OCI-LY1 (cell line): ENCODE results near the gene LAMC1.
A peak's percentile ranks its signal among the peaks of the same experiment; 100 is the strongest.
"Not testable (repeated sequence)": the region's sequence is repeated elsewhere in the genome, so short reads cannot be mapped to it uniquely, and the experiment has no call there.

ENCODE experiments used
- H2AFZ ChIP-seq: fragments of 200-600 bp; sonication (generic), shearing (Covaris generic); 2 replicates; pipeline ENCODE4 v1.6.0; 2014; ENCODE audit warnings: antibody characterized with exemption, mild to moderate bottlenecking, low read length
- H3F3A ChIP-seq: fragments of 200-600 bp; sonication (generic), shearing (Covaris generic); 2 replicates; pipeline ENCODE4 v1.6.0; 2014; ENCODE audit warnings: mild to moderate bottlenecking, antibody characterized with exemption, low read length, moderate library complexity; ENCODE audit not compliant: insufficient read depth
- H3K27ac ChIP-seq: fragments of 200-600 bp; sonication (generic); 2 replicates; pipeline ENCODE4 v1.5.1; 2014; ENCODE audit warnings: low read length, mixed run types, mild to moderate bottlenecking, low read depth; ENCODE audit not compliant: poor library complexity, severe bottlenecking
- H3K27me3 ChIP-seq: fragments of 200-600 bp; sonication (generic); 2 replicates; pipeline ENCODE4 v1.6.0; 2014; ENCODE audit warnings: antibody characterized with exemption, mild to moderate bottlenecking, low read length, moderate library complexity; ENCODE audit not compliant: insufficient read depth
- H3K36me3 ChIP-seq: fragments of 200-600 bp; sonication (generic); 2 replicates; pipeline ENCODE4 v1.6.1; 2014; ENCODE audit warnings: mild to moderate bottlenecking, antibody characterized with exemption, low read length, moderate library complexity, mixed read lengths; ENCODE audit not compliant: insufficient read depth
- H3K4me1 ChIP-seq: fragments of 200-600 bp; sonication (generic); 2 replicates; pipeline ENCODE4 v1.5.1; 2014; ENCODE audit warnings: mild to moderate bottlenecking, low read length, moderate library complexity; ENCODE audit not compliant: insufficient read depth, severe bottlenecking
- H3K4me2 ChIP-seq: fragments of 200-600 bp; sonication (generic), shearing (Covaris generic); 2 replicates; pipeline ENCODE4 v1.6.1; 2014; ENCODE audit warnings: low read length
- H3K4me3 ChIP-seq: fragments of 200-600 bp; sonication (generic); 2 replicates; pipeline ENCODE4 v1.5.1; 2014; ENCODE audit warnings: low read length, low read depth, mild to moderate bottlenecking, mixed read lengths; ENCODE audit not compliant: poor library complexity, severe bottlenecking
- H3K79me2 ChIP-seq: fragments of 200-600 bp; shearing (Covaris generic); 2 replicates; pipeline ENCODE4 v1.6.1; 2016; ENCODE audit warnings: mixed run types, low read length, mixed read lengths; ENCODE audit not compliant: insufficient read depth
- H3K9ac ChIP-seq: fragments of 200-600 bp; sonication (generic), shearing (Covaris generic); 2 replicates; pipeline ENCODE4 v1.6.1; 2014; ENCODE audit warnings: mild to moderate bottlenecking, low read length, mixed read lengths
- H3K9me2 ChIP-seq: fragments of 200-600 bp; sonication (generic), shearing (Covaris generic); 2 replicates; pipeline ENCODE4 v1.6.1; 2014; ENCODE audit warnings: low read depth, mild to moderate bottlenecking, low read length, mixed read lengths
- H3K9me3 ChIP-seq: fragments of 200-600 bp; shearing (Covaris generic); 2 replicates; pipeline ENCODE4 v1.6.1; 2014; ENCODE audit warnings: low read length, mixed read lengths
- H4K20me1 ChIP-seq: fragments of 200-600 bp; sonication (generic), shearing (Covaris generic); 2 replicates; pipeline ENCODE4 v1.6.0; 2016; ENCODE audit warnings: mild to moderate bottlenecking, low read length; ENCODE audit not compliant: insufficient read depth
- EZH2 ChIP-seq: fragments of 200-600 bp; sonication (generic), shearing (Covaris generic); IDR thresholded peaks from 2 replicates; pipeline ENCODE4 v1.8.0; 2017; ENCODE audit warnings: borderline replicate concordance, mixed run types, mild to moderate bottlenecking, antibody characterized with exemption, low read length, moderate library complexity, mixed read lengths
- TF ChIP-seq, protein P1 (sequence below): fragments of 200-600 bp; sonication (generic), shearing (Covaris generic); IDR thresholded peaks from 2 replicates; pipeline ENCODE4 v1.5.1; 2017; ENCODE audit warnings: mild to moderate bottlenecking, antibody characterized with exemption, low read length, moderate library complexity, mixed read lengths

Gene LAMC1

DNA sequence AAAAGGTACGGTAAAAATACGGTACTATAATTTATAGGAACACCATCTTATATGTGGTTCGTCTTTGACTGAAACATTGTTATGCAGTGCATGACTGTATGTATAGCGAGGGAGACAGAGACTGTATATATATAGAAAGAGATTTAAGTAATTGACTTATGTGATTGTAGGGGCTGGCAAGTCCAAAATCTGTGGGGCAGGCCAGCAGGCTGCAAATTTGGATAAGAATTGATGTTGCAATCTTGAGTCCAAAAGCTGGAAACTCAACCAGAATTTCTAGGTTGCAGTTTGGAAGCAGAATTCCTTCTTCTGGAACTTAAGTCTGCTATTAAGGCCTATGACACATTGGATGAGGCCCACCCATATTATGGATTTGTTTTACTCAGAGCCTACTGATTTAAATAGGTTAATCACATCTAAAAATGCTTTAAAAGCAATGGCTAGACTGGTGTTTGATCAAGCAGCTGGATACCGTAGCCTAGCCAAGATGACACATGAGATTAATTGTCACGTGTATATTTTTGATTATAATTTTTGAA is 42.0 kb downstream of the LAMC1 start:
- Histone ChIP-seq H3K9me2 (no peaks in the 10 kb centered on the region), H3K27me3 (no peaks in the 10 kb centered on the region), H3K36me3 (peaks cover 8% of the 10 kb centered on the region), H2AFZ (no peak overlapping the region), H3K9me3 (0 out of 2 replicates have a peak, but pooled peaks cover 4% of the 10 kb centered on the region), H4K20me1 (no peaks in the 10 kb centered on the region), H3K4me2 (no peak overlapping the region), H3K9ac (no peak overlapping the region), H3K4me1 (peaks cover 64% of the 10 kb centered on the region), H3K79me2 (peaks cover 10% of the 10 kb centered on the region; the same call in 1 of the 2 replicates), H3F3A (no peaks in the 10 kb centered on the region), H3K27ac (no peak overlapping the region), H3K4me3 (no peak overlapping the region)
- no peak for TF ChIP-seq EZH2
- TF ChIP-seq, protein P1, sequence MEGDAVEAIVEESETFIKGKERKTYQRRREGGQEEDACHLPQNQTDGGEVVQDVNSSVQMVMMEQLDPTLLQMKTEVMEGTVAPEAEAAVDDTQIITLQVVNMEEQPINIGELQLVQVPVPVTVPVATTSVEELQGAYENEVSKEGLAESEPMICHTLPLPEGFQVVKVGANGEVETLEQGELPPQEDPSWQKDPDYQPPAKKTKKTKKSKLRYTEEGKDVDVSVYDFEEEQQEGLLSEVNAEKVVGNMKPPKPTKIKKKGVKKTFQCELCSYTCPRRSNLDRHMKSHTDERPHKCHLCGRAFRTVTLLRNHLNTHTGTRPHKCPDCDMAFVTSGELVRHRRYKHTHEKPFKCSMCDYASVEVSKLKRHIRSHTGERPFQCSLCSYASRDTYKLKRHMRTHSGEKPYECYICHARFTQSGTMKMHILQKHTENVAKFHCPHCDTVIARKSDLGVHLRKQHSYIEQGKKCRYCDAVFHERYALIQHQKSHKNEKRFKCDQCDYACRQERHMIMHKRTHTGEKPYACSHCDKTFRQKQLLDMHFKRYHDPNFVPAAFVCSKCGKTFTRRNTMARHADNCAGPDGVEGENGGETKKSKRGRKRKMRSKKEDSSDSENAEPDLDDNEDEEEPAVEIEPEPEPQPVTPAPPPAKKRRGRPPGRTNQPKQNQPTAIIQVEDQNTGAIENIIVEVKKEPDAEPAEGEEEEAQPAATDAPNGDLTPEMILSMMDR: no peak

DNA sequence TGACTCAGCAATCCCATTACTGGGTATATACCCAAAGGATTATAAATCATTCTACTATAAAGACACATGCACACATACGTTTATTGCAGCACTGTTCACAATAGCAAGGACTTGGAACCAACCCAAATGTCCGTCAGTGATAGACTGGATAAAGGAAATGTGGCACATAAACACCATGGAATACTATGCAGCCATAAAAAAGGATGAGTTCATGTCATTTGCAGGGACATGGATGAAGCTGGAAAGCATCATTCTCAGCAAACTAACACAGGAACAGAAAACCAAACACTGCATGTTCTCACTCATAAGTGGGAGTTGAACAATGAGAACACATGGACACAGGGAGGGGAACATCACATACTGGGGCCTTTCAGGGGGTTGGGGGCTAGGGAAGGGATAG is 43.2 kb downstream of the LAMC1 start:
- not testable (repeated sequence) for H3K4me2 ChIP-seq, H3K9ac ChIP-seq, H3K27me3 ChIP-seq, H3K79me2 ChIP-seq, H2AFZ ChIP-seq, H4K20me1 ChIP-seq, H3K27ac ChIP-seq, H3F3A ChIP-seq, H3K4me3 ChIP-seq, H3K9me2 ChIP-seq, H3K36me3 ChIP-seq, H3K9me3 ChIP-seq
- peaks cover 64% of the 10 kb centered on the region for H3K4me1 ChIP-seq

DNA sequence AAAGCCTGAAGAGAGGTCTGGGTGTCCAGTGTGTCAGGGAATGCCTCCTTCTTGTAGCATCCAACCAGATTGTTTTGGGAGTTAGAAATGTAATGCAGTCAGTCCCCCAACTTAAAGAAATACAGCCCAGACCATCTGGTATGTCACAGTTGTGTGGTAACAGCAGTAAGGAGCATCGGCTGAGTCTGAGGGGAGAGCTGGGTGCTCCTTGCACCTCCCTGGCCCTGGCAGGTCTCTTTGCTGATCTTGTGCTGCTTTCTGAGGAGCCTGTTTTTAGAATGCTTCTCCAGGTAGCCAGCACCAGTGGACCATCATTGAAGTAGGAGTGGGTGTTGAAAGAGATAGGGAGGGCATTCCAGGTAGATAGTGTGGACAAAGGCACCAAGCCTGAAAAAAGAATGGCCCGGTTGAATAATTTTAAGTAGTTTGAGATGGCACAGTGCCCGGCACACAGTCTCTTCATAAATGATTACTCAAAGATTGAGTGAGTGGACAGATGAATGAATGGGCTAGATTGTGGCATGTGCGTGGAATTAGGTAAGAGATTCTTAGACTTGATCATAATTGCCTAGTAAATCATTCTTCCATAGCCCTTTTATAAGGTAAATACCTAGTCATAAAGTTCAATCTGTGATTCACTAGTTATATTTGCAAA is 46.5 kb downstream of the LAMC1 start:
- H4K20me1 ChIP-seq: no peaks in the 10 kb centered on the region
- H3K36me3 ChIP-seq: peaks cover 10% of the 10 kb centered on the region
- H3K79me2 ChIP-seq: peaks cover 19% of the 10 kb centered on the region
- 0 out of 2 replicates have a peak, but pooled peaks cover 3% of the 10 kb centered on the region for H3K9me3 ChIP-seq
- peak overlapping the region; percentile 98 for H3K27ac ChIP-seq
- no peak for TF ChIP-seq EZH2
- TF ChIP-seq, protein P1: no peak
- no peak overlapping the region for H2AFZ ChIP-seq
- H3K4me1 ChIP-seq: peaks cover 71% of the 10 kb centered on the region
- no peaks in the 10 kb centered on the region for H3K9me2 ChIP-seq
- H3K4me2 ChIP-seq: peak overlapping the region; percentile 69; the same call in 1 of the 2 replicates
- H3K4me3 ChIP-seq: no peak overlapping the region
- H3F3A ChIP-seq: no peaks in the 10 kb centered on the region
- no peaks in the 10 kb centered on the region for H3K27me3 ChIP-seq
- peak overlapping the region; percentile 37; the same call in 1 of the 2 replicates for H3K9ac ChIP-seq
